Retinal pigment epithelial cell (primary cell): ENCODE data around the gene CDK3.

Experiments
- DNase-seq: peaks from one replicate; pipeline ENCODE4 v3.0.0-alpha.2; 2010; ENCODE audit warnings: low read depth
- H3K4me3 ChIP-seq: 2 replicates; pipeline ENCODE4 v1.5.1; 2011; ENCODE audit warnings: mild to moderate bottlenecking, low read length, control low read depth, moderate library complexity
- CTCF ChIP-seq: conservative IDR thresholded peaks from 2 replicates; pipeline ENCODE4 v1.5.1; 2011; ENCODE audit warnings: low read depth, low read length, control low read depth, inconsistent platforms

CDK3 gene

GRCh38 chr17:76025294-76025693 lies 24.6 kb downstream of the CDK3 start:
- DNase-seq: no peak
- H3K4me3 ChIP-seq: no peak overlapping the region
- no peak for TF ChIP-seq CTCF

- H3K4me3 ChIP-seq: no peak overlapping the region
- TF ChIP-seq CTCF: no peak
- DNase-seq: no peak
These were observed 26.1 kb downstream of the CDK3 start for GRCh38 chr17:76026714-76027158.

- DNase-seq: no peak
- TF ChIP-seq CTCF: no peak
- H3K4me3 ChIP-seq: no peak within 1 kb of the TSS
These were observed 26.6 kb downstream of the CDK3 start, which contains the start of gene EVPL for GRCh38 chr17:76027159-76027839. EVPL (minus strand) TSS chr17:76027306; CDS start chr17:76027198, 108 bp downstream.

GRCh38 chr17:76032073-76032779 lies 31.6 kb downstream of the CDK3 start:
- peak; percentile 20 for TF ChIP-seq CTCF
- DNase-seq: no peak
- H3K4me3 ChIP-seq: no peak overlapping the region

GRCh38 chr17:76032780-76033108 lies 32.1 kb downstream of the CDK3 start:
- TF ChIP-seq CTCF: no peak
- DNase-seq: no peak
- no peak overlapping the region for H3K4me3 ChIP-seq

- no peak for TF ChIP-seq CTCF
- no peak for DNase-seq
- H3K4me3 ChIP-seq: no peak overlapping the region
These were observed 32.5 kb downstream of the CDK3 start for GRCh38 chr17:76033139-76033538.
